ENCODE results near the gene SYNC. TPM values are rescaled to one million over a fixed set of nuclear protein-coding genes. Genes with fewer than 3 reads are reported as not detected.
A peak's percentile ranks its signal among the peaks of the same experiment; 100 is the strongest.

SYNC gene
- total RNA-seq, 1 experiment from 2014 or later = 1.9 TPM

DNA sequence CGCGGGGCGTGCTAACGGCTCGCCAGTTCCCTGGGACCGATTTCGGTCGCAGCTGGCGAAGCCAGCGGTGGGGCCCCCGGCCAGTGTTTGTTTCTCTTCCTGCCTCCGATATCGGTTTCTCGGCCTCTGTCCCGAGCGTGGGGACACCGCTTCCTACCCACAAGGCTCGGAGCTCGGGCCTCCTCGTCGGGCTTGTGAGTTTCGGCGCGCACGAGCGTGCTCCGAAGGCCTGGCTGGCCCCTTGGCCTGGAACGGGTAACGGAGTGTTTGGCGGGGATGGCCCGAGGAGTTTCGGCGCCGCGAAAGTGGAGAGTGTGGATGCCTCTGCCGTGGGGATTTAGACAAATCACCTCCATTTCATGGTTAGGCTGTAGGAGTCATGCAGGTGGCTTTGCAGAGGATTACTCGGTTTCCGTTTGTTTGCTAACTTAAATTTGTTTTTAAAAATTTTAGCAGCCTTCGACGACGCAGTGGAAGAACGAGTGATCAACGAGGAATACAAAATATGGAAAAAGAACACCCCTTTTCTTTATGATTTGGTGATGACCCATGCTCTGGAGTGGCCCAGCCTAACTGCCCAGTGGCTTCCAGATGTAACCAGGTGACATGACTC lies 51.0 kb downstream of the SYNC start:
- BruUV-seq (replicated peaks) = no TSS peak
- intact Hi-C loops (cut with micrococcal nuclease) = no loop called here
- POLR2A ChIA-PET = interaction anchor here (0.6 to 4.3 kb wide), 25 partner anchors 8 to 472 kb away, joined by 3 to 31 read pairs (median 4); partner anchors contain the start of genes BSDC1, HDAC1, S100PBP and TXLNA
- Mint-ChIP-seq H3K4me3 (ENCODE audit: unreplicated experiment) (peak overlapping the region; percentile 97), H3K4me1 (ENCODE audit: insufficient read depth, unreplicated experiment) (peaks cover 14% of the 10 kb centered on the region), H3K27me3 (ENCODE audit: insufficient read depth, unreplicated experiment) (no peaks in the 10 kb centered on the region), H3K36me3 (ENCODE audit: insufficient read depth, unreplicated experiment) (peaks cover 60% of the 10 kb centered on the region), H3K27ac (ENCODE audit: low read depth, unreplicated experiment) (peak overlapping the region; percentile 100), H3K9me3 (ENCODE audit: unreplicated experiment) (no peaks in the 10 kb centered on the region)
- CTCF ChIA-PET = interaction anchor here (0.5 to 1.0 kb wide), 4 partner anchors 21 to 240 kb away, joined by 4 to 5 read pairs (median 4); no protein-coding TSS in a partner anchor
- no peak for TF ChIP-seq CTCF (IDR thresholded peaks at IDR 0.05; ENCODE audit: unreplicated experiment)
- no peak for DNase-seq (ENCODE audit: unreplicated experiment)

DNA sequence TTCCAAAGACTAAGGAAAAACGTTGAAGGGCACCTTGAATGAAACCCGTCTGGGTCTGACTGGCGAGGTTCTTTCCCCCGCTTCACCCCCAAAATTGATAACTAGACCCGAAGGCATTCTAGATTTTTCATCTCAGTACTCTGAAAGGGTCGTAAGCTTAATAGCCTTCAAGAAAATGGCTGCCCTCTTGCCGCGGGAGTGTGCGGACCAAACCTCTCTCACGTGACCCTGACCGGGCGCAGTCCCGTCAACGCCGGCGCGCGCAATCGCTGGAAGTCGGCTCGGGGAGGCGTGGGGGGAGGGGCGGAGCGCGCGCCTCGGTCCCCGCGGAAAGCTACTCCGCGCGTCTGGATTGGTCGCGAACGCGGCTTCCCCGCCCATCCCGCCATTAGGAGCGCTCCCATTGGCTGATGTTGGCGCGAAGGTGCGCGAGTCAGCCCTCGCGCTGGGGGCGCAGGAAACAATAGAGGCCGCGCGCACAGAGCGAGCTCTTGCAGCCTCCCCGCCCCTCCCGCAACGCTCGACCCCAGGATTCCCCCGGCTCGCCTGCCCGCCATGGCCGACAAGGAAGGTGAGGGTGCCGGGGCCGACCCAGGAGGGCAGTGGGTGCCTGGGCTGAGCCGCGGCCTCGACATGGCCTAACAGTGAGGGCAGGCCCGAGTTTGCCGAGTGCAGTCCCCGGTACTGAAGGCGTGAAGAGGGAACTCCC lies 51.7 kb downstream of the SYNC start, which contains the start of gene RBBP4:
RBBP4 (plus strand) TSS at position 457 of the 709 bp plus-strand sequence; CDS start at position 556, 99 bp downstream.
- H3K4me1 Mint-ChIP-seq (ENCODE audit: insufficient read depth, unreplicated experiment) = peaks cover 14% of the 10 kb centered on the region
- POLR2A ChIA-PET = interaction anchor here (0.6 to 4.3 kb wide), 32 partner anchors 9 to 471 kb away, joined by 3 to 31 read pairs (median 4); partner anchors contain the start of genes BSDC1, HDAC1, S100PBP and TXLNA
- intact Hi-C loops (cut with micrococcal nuclease) = loop anchor here (1.0 kb wide), 2 partner anchors 131 to 203 kb away; no protein-coding TSS in a partner anchor
- H3K4me3 Mint-ChIP-seq (ENCODE audit: unreplicated experiment) = peak within 1 kb of the TSS; percentile 97
- CTCF ChIA-PET = interaction anchor here (0.5 to 1.0 kb wide), 3 partner anchors 22 to 213 kb away, joined by 4 to 5 read pairs (median 4); no protein-coding TSS in a partner anchor
- peaks cover 56% of the 10 kb centered on the region for H3K36me3 Mint-ChIP-seq (ENCODE audit: insufficient read depth, unreplicated experiment)
- H3K9me3 Mint-ChIP-seq (ENCODE audit: unreplicated experiment) = no peaks in the 10 kb centered on the region
- BruUV-seq (replicated peaks) = no TSS peak
- DNase-seq (ENCODE audit: unreplicated experiment) = peak; percentile 96
- H3K27ac Mint-ChIP-seq (ENCODE audit: low read depth, unreplicated experiment) = peak within 1 kb of the TSS; percentile 100
- no peak for TF ChIP-seq CTCF (IDR thresholded peaks at IDR 0.05; ENCODE audit: unreplicated experiment)
- no peaks in the 10 kb centered on the region for H3K27me3 Mint-ChIP-seq (ENCODE audit: insufficient read depth, unreplicated experiment)

DNA sequence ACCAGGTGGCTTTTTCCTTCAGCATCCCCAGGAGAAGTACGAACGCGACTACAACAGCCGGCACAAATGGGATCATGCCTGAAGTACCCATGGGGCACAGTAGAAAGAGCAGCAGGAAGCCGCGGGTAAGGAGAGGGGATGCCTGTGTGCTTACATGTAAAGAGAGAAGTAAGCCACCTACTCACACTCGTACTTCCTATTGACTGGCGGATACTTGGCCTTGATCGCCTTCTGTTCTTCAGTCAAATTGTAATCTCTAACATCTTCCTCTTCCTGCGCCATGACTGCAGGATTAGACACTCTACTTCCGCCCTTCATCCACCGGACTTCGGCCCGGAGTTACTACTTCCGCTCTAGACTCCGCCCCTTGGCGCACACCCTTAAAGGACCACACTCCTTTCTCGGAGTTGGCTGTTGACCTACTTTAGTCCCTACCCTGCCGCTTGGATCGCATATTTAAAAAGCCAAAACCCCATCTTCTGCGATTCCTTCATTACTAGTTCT lies 52.3 kb downstream of the SYNC start, which contains the start of gene ZBTB8OS:
ZBTB8OS (minus strand) TSS at position 303 of the 504 bp plus-strand sequence; CDS start at position 282, 21 bp downstream.
- no peak for TF ChIP-seq CTCF (IDR thresholded peaks at IDR 0.05; ENCODE audit: unreplicated experiment)
- intact Hi-C loops (cut with micrococcal nuclease) = loop anchor here (1.0 kb wide), 2 partner anchors 130 to 202 kb away; no protein-coding TSS in a partner anchor

More for the DNA sequence above, 52.3 kb downstream of the SYNC start, which contains the start of gene ZBTB8OS:
- Mint-ChIP-seq H3K4me3 (ENCODE audit: unreplicated experiment) (peak within 1 kb of the TSS; percentile 97), H3K27ac (ENCODE audit: low read depth, unreplicated experiment) (peak within 1 kb of the TSS; percentile 100), H3K27me3 (ENCODE audit: insufficient read depth, unreplicated experiment) (no peaks in the 10 kb centered on the region), H3K36me3 (ENCODE audit: insufficient read depth, unreplicated experiment) (peaks cover 54% of the 10 kb centered on the region), H3K4me1 (ENCODE audit: insufficient read depth, unreplicated experiment) (peaks cover 8% of the 10 kb centered on the region), H3K9me3 (ENCODE audit: unreplicated experiment) (no peaks in the 10 kb centered on the region)
- POLR2A ChIA-PET = interaction anchor here (0.7 to 4.3 kb wide), 26 partner anchors 10 to 470 kb away, joined by 3 to 31 read pairs (median 4); partner anchors contain the start of genes BSDC1, HDAC1, S100PBP and TXLNA
- DNase-seq (ENCODE audit: unreplicated experiment) = peak; percentile 95
- CTCF ChIA-PET = interaction anchor here (0.6 to 1.0 kb wide), 3 partner anchors 22 to 130 kb away, joined by 3 to 5 read pairs (median 4); no protein-coding TSS in a partner anchor
- BruUV-seq (replicated peaks) = no TSS peak

Data from MCF 10A (cell line).